GM12875 (cell line): ENCODE data around the gene POU2F1.

Experiments used
- H3K4me3 ChIP-seq: one replicate; pipeline ENCODE4 v1.5.1; 2011; ENCODE audit warnings: low read depth, low read length, control low read depth
- CTCF ChIP-seq: IDR thresholded peaks from 2 replicates; pipeline ENCODE4 v1.5.1; 2011; ENCODE audit warnings: low read depth, mild to moderate bottlenecking, control low read depth, inconsistent platforms, low read length, moderate library complexity, borderline replicate concordance; ENCODE audit not compliant: insufficient read depth

POU2F1 gene

GRCh38 chr1:167446966-167447365 is 226.3 kb downstream of the POU2F1 start:
- H3K4me3 ChIP-seq: no peak overlapping the region
- TF ChIP-seq CTCF: no peak

GRCh38 chr1:167447521-167448136 is 226.9 kb downstream of the POU2F1 start:
- no peak for TF ChIP-seq CTCF

GRCh38 chr1:167450843-167451242 is 230.2 kb downstream of the POU2F1 start:
- no peak for TF ChIP-seq CTCF

More at GRCh38 chr1:167447521-167448136, 226.9 kb downstream of the POU2F1 start:
- H3K4me3 ChIP-seq: no peak overlapping the region

GRCh38 chr1:167452483-167452882 is 231.8 kb downstream of the POU2F1 start:
- no peak for TF ChIP-seq CTCF
- H3K4me3 ChIP-seq: no peak overlapping the region

More at GRCh38 chr1:167450843-167451242, 230.2 kb downstream of the POU2F1 start:
- H3K4me3 ChIP-seq: no peak overlapping the region

- no peak for TF ChIP-seq CTCF
- no peak overlapping the region for H3K4me3 ChIP-seq
Measured at GRCh38 chr1:167453123-167453522, 232.4 kb downstream of the POU2F1 start.

GRCh38 chr1:167454304-167454893 is 233.7 kb downstream of the POU2F1 start:
- peak overlapping the region; percentile 60 for H3K4me3 ChIP-seq
- TF ChIP-seq CTCF: no peak

GRCh38 chr1:167454894-167455785 is 234.5 kb downstream of the POU2F1 start:
- H3K4me3 ChIP-seq: peak overlapping the region; percentile 60
- no peak for TF ChIP-seq CTCF
